HG02970 (cell line): ENCODE results near the gene VPS26C.
"Not testable (repeated sequence)": the region's sequence is repeated elsewhere in the genome, so short reads cannot be mapped to it uniquely, and the experiment has no call there.

Source experiments
- ATAC-seq: cut with Tn5 transposase; IDR thresholded peaks from one replicate; pipeline ENCODE4 v1.9.1; 2021; ENCODE audit warnings: mild to moderate bottlenecking, moderate library complexity, moderate number of reproducible peaks; ENCODE audit not compliant: unreplicated experiment, low FRiP score

VPS26C gene

GRCh38 chr21:37231671-37232070, 35.5 kb downstream of the VPS26C start:
- no peak for ATAC-seq

- no peak for ATAC-seq
Observed at GRCh38 chr21:37231249-37231645, 35.9 kb downstream of the VPS26C start.

GRCh38 chr21:37230632-37231248, 36.4 kb downstream of the VPS26C start:
- ATAC-seq = no peak

GRCh38 chr21:37228003-37228400, 39.1 kb downstream of the VPS26C start:
- no peak for ATAC-seq

GRCh38 chr21:37227071-37228002, 39.8 kb downstream of the VPS26C start:
- no peak for ATAC-seq

GRCh38 chr21:37226041-37226920, 40.9 kb downstream of the VPS26C start:
- ATAC-seq = no peak

GRCh38 chr21:37224861-37225839, 42.0 kb downstream of the VPS26C start:
- ATAC-seq = no peak

GRCh38 chr21:37223804-37224345, 43.3 kb downstream of the VPS26C start:
- no peak for ATAC-seq

GRCh38 chr21:37222248-37222647, 44.9 kb downstream of the VPS26C start:
- ATAC-seq = not testable (repeated sequence)

GRCh38 chr21:37220981-37221664, 46.0 kb downstream of the VPS26C start:
- peak; percentile 86 for ATAC-seq

- peak; percentile 38 for ATAC-seq
Observed at GRCh38 chr21:37220433-37220980, 46.6 kb downstream of the VPS26C start.

GRCh38 chr21:37219761-37220432, 47.2 kb downstream of the VPS26C start:
- no peak for ATAC-seq

GRCh38 chr21:37214952-37215351, 52.2 kb downstream of the VPS26C start:
- ATAC-seq = no peak

- no peak for ATAC-seq
Observed at GRCh38 chr21:37210799-37211198, 56.3 kb downstream of the VPS26C start.

GRCh38 chr21:37210130-37210529, 57.0 kb downstream of the VPS26C start:
- ATAC-seq = no peak

- ATAC-seq = no peak
Observed at GRCh38 chr21:37208741-37209225, 58.4 kb downstream of the VPS26C start.

- ATAC-seq = no peak
Observed at GRCh38 chr21:37208056-37208721, 58.9 kb downstream of the VPS26C start.
